PC-3 (cell line): ENCODE results near the gene DOK7. TPM values are rescaled to one million over a fixed set of nuclear protein-coding genes. Genes with fewer than 3 reads are reported as not detected.

Experiments
- ATAC-seq: fragments of 200-7000 bp; cut with Tn5 transposase; 2 replicates; pipeline ENCODE4 v1.9.1; 2020; ENCODE audit warnings: mild to moderate bottlenecking, moderate library complexity
- BruUV-seq: library from RNA; stranded (reverse); fragments of 400-500 nt; replicated peaks from 2 replicates; lab custom pipeline; 2021; lab: Mats Ljungman, UMichigan
- CTCF ChIA-PET: fragments of 300-600 bp; sonication (Branson Sonifier 250); formaldehyde crosslinking; loops from one replicate; lab custom pipeline; 2022; ENCODE audit warnings: antibody characterized with exemption; lab: Charles Lee
- POLR2A ChIA-PET: fragments of 300-600 bp; sonication (Branson Sonifier 250); formaldehyde crosslinking; loops from one replicate; lab custom pipeline; 2022; ENCODE audit warnings: antibody characterized with exemption; ENCODE audit not compliant: unreplicated experiment; lab: Charles Lee
- DNase-seq: peaks from one replicate; pipeline ENCODE4 v3.0.0-alpha.2; 2015
- H2AFZ ChIP-seq: fragments of 300-600 bp; sonication (generic); 2 replicates; pipeline ENCODE4 v1.6.0; 2016; ENCODE audit warnings: antibody characterized with exemption, low read length
- H3F3A ChIP-seq: fragments of 300-600 bp; sonication (generic); one replicate; pipeline ENCODE4 v1.6.0; 2017; ENCODE audit warnings: antibody characterized with exemption, low read length, control low read depth, mild to moderate bottlenecking; ENCODE audit not compliant: unreplicated experiment
- H3K27ac ChIP-seq: fragments of 300-600 bp; sonication (generic); 2 replicates; pipeline ENCODE4 v1.5.1; 2016; ENCODE audit warnings: mild to moderate bottlenecking, low read length
- H3K27me3 ChIP-seq: fragments of 300-600 bp; sonication (generic); 2 replicates; pipeline ENCODE4 v1.6.1; 2016; ENCODE audit warnings: low read length, mixed read lengths
- H3K36me3 ChIP-seq: fragments of 300-600 bp; sonication (generic); 2 replicates; pipeline ENCODE4 v1.6.1; 2016; ENCODE audit warnings: low read depth, mixed run types, low read length, mixed read lengths
- H3K4me1 ChIP-seq: fragments of 300-600 bp; sonication (generic); 2 replicates; pipeline ENCODE4 v1.5.1; 2016; ENCODE audit warnings: low read length; ENCODE audit not compliant: insufficient read depth
- H3K4me2 ChIP-seq: fragments of 300-600 bp; sonication (generic); 2 replicates; pipeline ENCODE4 v1.6.0; 2016; ENCODE audit warnings: low read length
- H3K4me3 ChIP-seq: fragments of 300-600 bp; sonication (generic); 2 replicates; pipeline ENCODE4 v1.5.1; 2016; ENCODE audit warnings: mild to moderate bottlenecking, low read length, mixed read lengths
- H3K79me2 ChIP-seq: fragments of 300-600 bp; sonication (generic); 2 replicates; pipeline ENCODE4 v1.6.1; 2017; ENCODE audit warnings: low read length, mixed read lengths
- H3K9ac ChIP-seq: fragments of 300-600 bp; sonication (generic); 2 replicates; pipeline ENCODE4 v1.6.0; 2016; ENCODE audit warnings: mild to moderate bottlenecking, low read length
- H3K9me2 ChIP-seq: fragments of 300-600 bp; sonication (generic); replicated peaks from 2 replicates; pipeline ENCODE4 v1.6.1; 2016; ENCODE audit warnings: mixed run types, low read length, mixed read lengths
- H3K9me3 ChIP-seq: fragments of 300-600 bp; sonication (generic); 2 replicates; pipeline ENCODE4 v1.6.1; 2016; ENCODE audit warnings: low read length, mixed read lengths
- H4K20me1 ChIP-seq: fragments of 300-600 bp; sonication (generic); 2 replicates; pipeline ENCODE4 v1.6.1; 2016; ENCODE audit warnings: low read length, mixed read lengths
- EZH2 ChIP-seq: fragments of 300-600 bp; sonication (generic); IDR thresholded peaks from one replicate; pipeline ENCODE4 v1.6.1; 2017; ENCODE audit warnings: antibody characterized with exemption, mild to moderate bottlenecking, low read length; ENCODE audit not compliant: unreplicated experiment
- EZH2phosphoT487 ChIP-seq: fragments of 300-600 bp; sonication (generic); IDR thresholded peaks from 2 replicates; pipeline ENCODE4 v1.6.1; 2018; ENCODE audit warnings: mild to moderate bottlenecking, antibody characterized with exemption, low read length, borderline replicate concordance
- intact Hi-C: fragments of 100-400 bp; cut with micrococcal nuclease; formaldehyde crosslinking; loops from 2 replicates; pipeline ENCODE4 v1.9.0; 2023
- total RNA-seq: library from RNA; depleted of rRNA; stranded (reverse); fragments of >200 nt; gene quantifications from 2 replicates; pipeline ENCODE4 v1.2.3, GENCODE V29; 2014
- TF ChIP-seq, protein P1 (sequence below): fragments of 300-600 bp; sonication (generic); conservative IDR thresholded peaks from 2 replicates; pipeline ENCODE4 v1.5.1; 2017; ENCODE audit warnings: antibody characterized with exemption, low read depth, mild to moderate bottlenecking, low read length

DOK7 gene
- total RNA-seq, 1 experiment from 2014 or later = 2.5 TPM

- no peaks in the 10 kb centered on the region for H3K9me2 ChIP-seq
- no peaks in the 10 kb centered on the region for H3K9me3 ChIP-seq
- intact Hi-C loops = no loop called here
- H3K4me1 ChIP-seq = no peaks in the 10 kb centered on the region
- no peaks in the 10 kb centered on the region for H3K79me2 ChIP-seq
- ChIA-PET CTCF (no interaction called here), POLR2A (no interaction called here)
- no peak overlapping the region for H3K9ac ChIP-seq
- no TSS peak for BruUV-seq
- H2AFZ ChIP-seq = no peak overlapping the region
- no peaks in the 10 kb centered on the region for H4K20me1 ChIP-seq
- no peaks in the 10 kb centered on the region for H3K36me3 ChIP-seq
- DNase-seq (no peak), ATAC-seq (no peak)
- no peak overlapping the region for H3K27ac ChIP-seq
- no peaks in the 10 kb centered on the region for H3K27me3 ChIP-seq
- no peaks in the 10 kb centered on the region for H3F3A ChIP-seq
- H3K4me3 ChIP-seq = no peak overlapping the region
- no peak overlapping the region for H3K4me2 ChIP-seq
- TF ChIP-seq, protein P1, sequence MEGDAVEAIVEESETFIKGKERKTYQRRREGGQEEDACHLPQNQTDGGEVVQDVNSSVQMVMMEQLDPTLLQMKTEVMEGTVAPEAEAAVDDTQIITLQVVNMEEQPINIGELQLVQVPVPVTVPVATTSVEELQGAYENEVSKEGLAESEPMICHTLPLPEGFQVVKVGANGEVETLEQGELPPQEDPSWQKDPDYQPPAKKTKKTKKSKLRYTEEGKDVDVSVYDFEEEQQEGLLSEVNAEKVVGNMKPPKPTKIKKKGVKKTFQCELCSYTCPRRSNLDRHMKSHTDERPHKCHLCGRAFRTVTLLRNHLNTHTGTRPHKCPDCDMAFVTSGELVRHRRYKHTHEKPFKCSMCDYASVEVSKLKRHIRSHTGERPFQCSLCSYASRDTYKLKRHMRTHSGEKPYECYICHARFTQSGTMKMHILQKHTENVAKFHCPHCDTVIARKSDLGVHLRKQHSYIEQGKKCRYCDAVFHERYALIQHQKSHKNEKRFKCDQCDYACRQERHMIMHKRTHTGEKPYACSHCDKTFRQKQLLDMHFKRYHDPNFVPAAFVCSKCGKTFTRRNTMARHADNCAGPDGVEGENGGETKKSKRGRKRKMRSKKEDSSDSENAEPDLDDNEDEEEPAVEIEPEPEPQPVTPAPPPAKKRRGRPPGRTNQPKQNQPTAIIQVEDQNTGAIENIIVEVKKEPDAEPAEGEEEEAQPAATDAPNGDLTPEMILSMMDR = no peak
- no peak for TF ChIP-seq EZH2phosphoT487
- TF ChIP-seq EZH2 = no peak
These were observed 4.5 kb downstream of the DOK7 start for GRCh38 chr4:3467601-3468031.

GRCh38 chr4:3468154-3468553, 5.0 kb downstream of the DOK7 start:
- intact Hi-C loops = no loop called here
- ATAC-seq = no peak

DNA sequence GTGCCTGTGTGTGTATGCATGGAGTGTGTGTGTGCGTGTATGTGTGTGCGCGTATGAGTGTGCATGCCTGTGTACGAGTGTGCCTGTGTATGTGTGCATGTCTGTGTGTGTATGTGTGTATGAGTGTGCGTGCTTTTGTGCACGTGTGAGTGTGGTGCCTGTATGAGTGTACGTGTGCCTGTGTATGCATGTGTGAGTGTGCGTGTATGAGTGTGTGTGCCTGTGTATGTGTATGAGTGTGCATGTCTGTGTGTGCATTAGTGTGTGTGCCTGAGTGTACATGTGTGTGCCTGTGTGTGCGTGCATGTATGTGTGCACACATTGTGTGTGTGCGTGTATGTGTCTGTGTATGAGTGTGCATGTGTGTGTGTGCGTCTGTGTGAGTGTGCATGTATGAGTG, 5.7 kb downstream of the DOK7 start:
- no peak overlapping the region for H3K4me2 ChIP-seq
- BruUV-seq = no TSS peak
- H2AFZ ChIP-seq = no peak overlapping the region
- ChIA-PET CTCF (no interaction called here), POLR2A (no interaction called here)
- no peaks in the 10 kb centered on the region for H3K36me3 ChIP-seq
- H3K27ac ChIP-seq = no peak overlapping the region
- no peaks in the 10 kb centered on the region for H3F3A ChIP-seq
- TF ChIP-seq EZH2 (no peak), EZH2phosphoT487 (no peak)
- TF ChIP-seq, protein P1 = no peak
- no peak overlapping the region for H3K4me3 ChIP-seq
- no peak for DNase-seq
- no peaks in the 10 kb centered on the region for H3K27me3 ChIP-seq
- H3K9ac ChIP-seq = no peak overlapping the region
- no peaks in the 10 kb centered on the region for H3K79me2 ChIP-seq
- no peaks in the 10 kb centered on the region for H3K9me2 ChIP-seq
- ATAC-seq = no peak
- no peaks in the 10 kb centered on the region for H3K9me3 ChIP-seq
- H4K20me1 ChIP-seq = no peaks in the 10 kb centered on the region
- intact Hi-C loops = no loop called here
- H3K4me1 ChIP-seq = no peaks in the 10 kb centered on the region

More at GRCh38 chr4:3468154-3468553, 5.0 kb downstream of the DOK7 start:
- Histone ChIP-seq H3F3A (no peaks in the 10 kb centered on the region), H3K9ac (no peak overlapping the region), H2AFZ (no peak overlapping the region), H3K4me2 (no peak overlapping the region), H3K27ac (no peak overlapping the region), H3K4me1 (no peaks in the 10 kb centered on the region), H3K9me3 (no peaks in the 10 kb centered on the region), H4K20me1 (no peaks in the 10 kb centered on the region), H3K9me2 (no peaks in the 10 kb centered on the region), H3K79me2 (no peaks in the 10 kb centered on the region), H3K4me3 (no peak overlapping the region), H3K27me3 (no peaks in the 10 kb centered on the region), H3K36me3 (no peaks in the 10 kb centered on the region)
- ChIA-PET CTCF (no interaction called here), POLR2A (no interaction called here)
- TF ChIP-seq EZH2 (no peak), EZH2phosphoT487 (no peak)
- TF ChIP-seq, protein P1 = no peak
- DNase-seq = no peak
- no TSS peak for BruUV-seq
